GM19455 (cell line): ENCODE measurements around the gene LCTL.
"Not testable (repeated sequence)": the region's sequence is repeated elsewhere in the genome, so short reads cannot be mapped to it uniquely, and the experiment has no call there.

ENCODE experiments used
- ATAC-seq: cut with Tn5 transposase; IDR thresholded peaks from one replicate; pipeline ENCODE4 v1.9.1; 2021; ENCODE audit not compliant: unreplicated experiment

Gene LCTL

GRCh38 chr15:66592505-66593218 lies 26.9 kb upstream of the LCTL start:
- ATAC-seq = no peak

- no peak for ATAC-seq
Measured at GRCh38 chr15:66591322-66591862, 25.6 kb upstream of the LCTL start.

GRCh38 chr15:66590435-66590834 lies 24.6 kb upstream of the LCTL start:
- ATAC-seq = no peak

- not testable (repeated sequence) for ATAC-seq
Measured at GRCh38 chr15:66589429-66589828, 23.6 kb upstream of the LCTL start.

- ATAC-seq = no peak
Measured at GRCh38 chr15:66588971-66589370, 23.2 kb upstream of the LCTL start.

GRCh38 chr15:66588537-66588936 lies 22.7 kb upstream of the LCTL start:
- no peak for ATAC-seq

- ATAC-seq = no peak
Measured at GRCh38 chr15:66587749-66588148, 22.0 kb upstream of the LCTL start.

- no peak for ATAC-seq
Measured at GRCh38 chr15:66587020-66587419, 21.2 kb upstream of the LCTL start.

GRCh38 chr15:66586155-66586976 lies 20.6 kb upstream of the LCTL start:
- ATAC-seq = no peak

GRCh38 chr15:66581972-66582537 lies 16.3 kb upstream of the LCTL start:
- ATAC-seq = no peak

GRCh38 chr15:66580643-66581042 lies 14.8 kb upstream of the LCTL start:
- ATAC-seq = no peak

- no peak for ATAC-seq
Measured at GRCh38 chr15:66578286-66578875, 12.6 kb upstream of the LCTL start.

GRCh38 chr15:66574596-66574950 lies 8.8 kb upstream of the LCTL start:
- ATAC-seq = no peak

- ATAC-seq = no peak
Measured at GRCh38 chr15:66573719-66574595, 8.2 kb upstream of the LCTL start.

GRCh38 chr15:66573348-66573718 lies 7.5 kb upstream of the LCTL start:
- no peak for ATAC-seq

GRCh38 chr15:66572146-66572545 lies 6.3 kb upstream of the LCTL start:
- ATAC-seq = no peak

- ATAC-seq = no peak
Measured at GRCh38 chr15:66570842-66571478, 5.2 kb upstream of the LCTL start.

GRCh38 chr15:66570327-66570726 lies 4.5 kb upstream of the LCTL start:
- no peak for ATAC-seq

GRCh38 chr15:66569461-66570137 lies 3.8 kb upstream of the LCTL start:
- no peak for ATAC-seq

- no peak for ATAC-seq
Measured at GRCh38 chr15:66567897-66568296, 2.1 kb upstream of the LCTL start.
